Suprapubic skin (tissue), 4 donors: ENCODE results near the gene LRRC61. TPM values are rescaled to one million over a fixed set of nuclear protein-coding genes. Genes with fewer than 3 reads are reported as not detected.
"Not testable (repeated sequence)": the region's sequence is repeated elsewhere in the genome, so short reads cannot be mapped to it uniquely, and the experiment has no call there.

ENCODE experiments used
- DNase-seq, 2 donors: peaks; one replicate each; pipeline ENCODE4 v3.0.0-alpha.2; 2019; ENCODE audit warnings: low spot score in 2 of 2
- H3K27ac ChIP-seq: fragments of 200-600 bp; sonication (generic); one replicate; pipeline ENCODE4 v1.5.1; 2019
- H3K27me3 ChIP-seq: fragments of 200-600 bp; sonication (generic); one replicate; pipeline ENCODE4 v1.5.1; 2019
- H3K36me3 ChIP-seq: fragments of 200-600 bp; sonication (generic); one replicate; pipeline ENCODE4 v1.5.1; 2019
- H3K4me1 ChIP-seq: fragments of 200-600 bp; sonication (generic); one replicate; pipeline ENCODE4 v1.5.1; 2019
- H3K4me3 ChIP-seq: fragments of 200-600 bp; sonication (generic); one replicate; pipeline ENCODE4 v1.5.1; 2019; ENCODE audit warnings: mild to moderate bottlenecking
- H3K9me3 ChIP-seq: fragments of 200-600 bp; sonication (generic); one replicate; pipeline ENCODE4 v1.5.1; 2019
- CTCF ChIP-seq, 2 donors: fragments of 200-600 bp in 1 of 2; fragments of 450-650 bp in 1 of 2; sonication (generic) in 1 of 2; IDR thresholded peaks; one replicate each; pipeline ENCODE4 v1.5.1; 2016 to 2019; ENCODE audit warnings: antibody characterized with exemption in 2 of 2, mild to moderate bottlenecking in 1 of 2, moderate library complexity in 1 of 2
- EP300 ChIP-seq: sonication (generic); formaldehyde crosslinking; IDR thresholded peaks from one replicate; pipeline ENCODE4 v1.6.1; 2017; ENCODE audit warnings: antibody characterized with exemption
- POLR2A ChIP-seq, 2 donors: fragments of 450-650 bp; IDR thresholded peaks; one replicate each; pipeline ENCODE4 v1.6.1; 2017; ENCODE audit warnings: antibody characterized with exemption in 2 of 2, mild to moderate bottlenecking in 2 of 2, moderate library complexity in 2 of 2
- POLR2AphosphoS5 ChIP-seq, 3 donors: sonication (generic); formaldehyde crosslinking; IDR thresholded peaks; one replicate each; pipeline ENCODE4 v1.6.1; 2017; ENCODE audit warnings: antibody characterized with exemption in 3 of 3
- WGBS: methylation state at CpG from one replicate; pipeline ENCODE4 v1.1.5; 2018; 5-methylcytosine and 5-hydroxymethylcytosine counted together
- total RNA-seq, 4 donors: library from RNA; depleted of rRNA; stranded (reverse); fragments of >200 nt; gene quantifications; one replicate each; pipeline ENCODE4 v1.1.0, GENCODE V29; 2016

The LRRC61 gene
- total RNA-seq, 4 donors from 2014 or later, result 7.9 to 29.0 (median 22.5) TPM

- no peak for TF ChIP-seq POLR2A (IDR thresholded peaks at IDR 0.05)
- no peak for TF ChIP-seq CTCF (IDR thresholded peaks at IDR 0.05)
- no peak for TF ChIP-seq EP300
- TF ChIP-seq POLR2AphosphoS5 (IDR thresholded peaks at IDR 0.05), result no peak
- Histone ChIP-seq H3K36me3 (no peaks in the 10 kb centered on the region), H3K4me1 (no peaks in the 10 kb centered on the region), H3K27me3 (no peaks in the 10 kb centered on the region), H3K27ac (no peak overlapping the region), H3K9me3 (no peaks in the 10 kb centered on the region), H3K4me3 (no peak overlapping the region)
- DNase-seq, result no peak
- WGBS, result 82% methylated on average over 3 of the region's 3 CpGs
Observed at GRCh38 chr7:150313367-150313809, 9.8 kb upstream of the LRRC61 start.

- Histone ChIP-seq H3K27me3 (no peaks in the 10 kb centered on the region), H3K36me3 (no peaks in the 10 kb centered on the region), H3K4me1 (no peaks in the 10 kb centered on the region), H3K9me3 (no peaks in the 10 kb centered on the region), H3K4me3 (no peak overlapping the region), H3K27ac (no peak overlapping the region)
- 94% methylated on average over 6 of the region's 6 CpGs for WGBS
- TF ChIP-seq POLR2AphosphoS5 (IDR thresholded peaks at IDR 0.05) (no peak), POLR2A (IDR thresholded peaks at IDR 0.05) (no peak), CTCF (IDR thresholded peaks at IDR 0.05) (no peak), EP300 (no peak)
- no peak for DNase-seq
Observed at GRCh38 chr7:150313870-150314269, 9.3 kb upstream of the LRRC61 start.

- no peak for DNase-seq
- no peaks in the 10 kb centered on the region for H3K36me3 ChIP-seq
- H3K9me3 ChIP-seq, result no peaks in the 10 kb centered on the region
- no peak overlapping the region for H3K27ac ChIP-seq
- no peak overlapping the region for H3K4me3 ChIP-seq
- H3K27me3 ChIP-seq, result no peaks in the 10 kb centered on the region
- 95% methylated on average over 5 of the region's 5 CpGs for WGBS
- H3K4me1 ChIP-seq, result no peaks in the 10 kb centered on the region
- no peak for TF ChIP-seq EP300
- no peak for TF ChIP-seq CTCF (IDR thresholded peaks at IDR 0.05)
- TF ChIP-seq POLR2A (IDR thresholded peaks at IDR 0.05), result no peak
- TF ChIP-seq POLR2AphosphoS5 (IDR thresholded peaks at IDR 0.05), result no peak
Observed at GRCh38 chr7:150314639-150315239, 8.4 kb upstream of the LRRC61 start.

- H3K9me3 ChIP-seq, H3K27ac ChIP-seq, H3K4me3 ChIP-seq, H3K27me3 ChIP-seq, H3K36me3 ChIP-seq, DNase-seq, H3K4me1 ChIP-seq: not testable (repeated sequence)
- 92% methylated on average over 6 of the region's 6 CpGs for WGBS
Observed at GRCh38 chr7:150316987-150317386, 6.2 kb upstream of the LRRC61 start.

- Histone ChIP-seq H3K27ac (no peak overlapping the region), H3K4me3 (no peak overlapping the region), H3K36me3 (no peaks in the 10 kb centered on the region), H3K9me3 (no peaks in the 10 kb centered on the region), H3K4me1 (peaks cover 11% of the 10 kb centered on the region), H3K27me3 (no peaks in the 10 kb centered on the region)
- DNase-seq, result no peak
- 57% methylated on average over 7 of the region's 7 CpGs for WGBS
- TF ChIP-seq CTCF (IDR thresholded peaks at IDR 0.05), result no peak
- no peak for TF ChIP-seq POLR2AphosphoS5 (IDR thresholded peaks at IDR 0.05)
Observed at GRCh38 chr7:150317748-150318444, 5.3 kb upstream of the LRRC61 start.
